Measurements from ENCODE around the gene FUT3.
"Not testable (repeated sequence)": the region's sequence is repeated elsewhere in the genome, so short reads cannot be mapped to it uniquely, and the experiment has no call there.

FUT3 gene

GRCh38 chr19:5892772-5893275 is 41.6 kb upstream of the FUT3 start:
- in situ Hi-C loops (cut with HindIII; ENCODE audit: low pct_ligation_motif_present, low sequenced_read_pairs) = no loop called here
- H3K36me3 ChIP-seq (replicated peaks) = peaks cover 16% of the 10 kb centered on the region
- no peak overlapping the region for H3K4me3 ChIP-seq (ENCODE audit: low read depth, low read length)
- no peaks in the 10 kb centered on the region for H3K27me3 ChIP-seq (replicated peaks)
- H3K27ac ChIP-seq = no peak overlapping the region
- no peak for TF ChIP-seq CTCF (IDR thresholded peaks at IDR 0.05; ENCODE audit: low read depth, low read length, missing control alignments)
- DNase-seq = no peak

- no peaks in the 10 kb centered on the region for H3K27me3 ChIP-seq (replicated peaks)
- in situ Hi-C loops (cut with HindIII; ENCODE audit: low pct_ligation_motif_present, low sequenced_read_pairs) = no loop called here
- no peak overlapping the region for H3K27ac ChIP-seq
- DNase-seq = peak; percentile 18
- no peak overlapping the region for H3K4me3 ChIP-seq (ENCODE audit: low read depth, low read length)
- peaks cover 16% of the 10 kb centered on the region for H3K36me3 ChIP-seq (replicated peaks)
- peak; percentile 85 for TF ChIP-seq CTCF (IDR thresholded peaks at IDR 0.05; ENCODE audit: low read depth, low read length, missing control alignments)
Measured at GRCh38 chr19:5891938-5892771, 40.9 kb upstream of the FUT3 start.

- H3K36me3 ChIP-seq (replicated peaks) = peaks cover 16% of the 10 kb centered on the region
- no peaks in the 10 kb centered on the region for H3K27me3 ChIP-seq (replicated peaks)
- in situ Hi-C loops (cut with HindIII; ENCODE audit: low pct_ligation_motif_present, low sequenced_read_pairs) = no loop called here
Measured at GRCh38 chr19:5891572-5891937, 40.3 kb upstream of the FUT3 start.

GRCh38 chr19:5890099-5890498 is 38.9 kb upstream of the FUT3 start:
- H3K27me3 ChIP-seq (replicated peaks) = no peaks in the 10 kb centered on the region
- TF ChIP-seq CTCF (IDR thresholded peaks at IDR 0.05; ENCODE audit: low read depth, low read length, missing control alignments) = no peak
- no peak overlapping the region for H3K4me3 ChIP-seq (ENCODE audit: low read depth, low read length)
- no peak overlapping the region for H3K27ac ChIP-seq
- in situ Hi-C loops (cut with HindIII; ENCODE audit: low pct_ligation_motif_present, low sequenced_read_pairs) = no loop called here
- no peak for DNase-seq
- H3K36me3 ChIP-seq (replicated peaks) = peaks cover 5% of the 10 kb centered on the region

More at GRCh38 chr19:5891572-5891937, 40.3 kb upstream of the FUT3 start:
- Histone ChIP-seq H3K27ac (no peak overlapping the region), H3K4me3 (ENCODE audit: low read depth, low read length) (no peak overlapping the region)
- DNase-seq = no peak
- no peak for TF ChIP-seq CTCF (IDR thresholded peaks at IDR 0.05; ENCODE audit: low read depth, low read length, missing control alignments)

GRCh38 chr19:5889288-5889971 is 38.2 kb upstream of the FUT3 start:
- in situ Hi-C loops (cut with HindIII; ENCODE audit: low pct_ligation_motif_present, low sequenced_read_pairs) = no loop called here
- no peaks in the 10 kb centered on the region for H3K27me3 ChIP-seq (replicated peaks)
- no peak for TF ChIP-seq CTCF (IDR thresholded peaks at IDR 0.05; ENCODE audit: low read depth, low read length, missing control alignments)
- H3K36me3 ChIP-seq (replicated peaks) = no peaks in the 10 kb centered on the region
- no peak overlapping the region for H3K4me3 ChIP-seq (ENCODE audit: low read depth, low read length)
- DNase-seq = no peak
- no peak overlapping the region for H3K27ac ChIP-seq

GRCh38 chr19:5884065-5884811 is 33.0 kb upstream of the FUT3 start:
- H3K27me3 ChIP-seq (replicated peaks); in situ Hi-C loops (cut with HindIII; ENCODE audit: low pct_ligation_motif_present, low sequenced_read_pairs); H3K36me3 ChIP-seq (replicated peaks); DNase-seq; H3K27ac ChIP-seq; H3K4me3 ChIP-seq (ENCODE audit: low read depth, low read length): not testable (repeated sequence)

GRCh38 chr19:5883157-5883873 is 32.1 kb upstream of the FUT3 start:
- DNase-seq; H3K27me3 ChIP-seq (replicated peaks); H3K36me3 ChIP-seq (replicated peaks); H3K27ac ChIP-seq; in situ Hi-C loops (cut with HindIII; ENCODE audit: low pct_ligation_motif_present, low sequenced_read_pairs); H3K4me3 ChIP-seq (ENCODE audit: low read depth, low read length): not testable (repeated sequence)

Data from brain microvascular endothelial cell (primary cell).